Medulla oblongata (tissue), 1 donor: ENCODE results near the gene HLA-A.

Source experiments
- DNase-seq: peaks from one replicate; pipeline ENCODE4 v3.0.0-alpha.2; 2015; ENCODE audit errors: extremely low spot score

Gene HLA-A

DNA sequence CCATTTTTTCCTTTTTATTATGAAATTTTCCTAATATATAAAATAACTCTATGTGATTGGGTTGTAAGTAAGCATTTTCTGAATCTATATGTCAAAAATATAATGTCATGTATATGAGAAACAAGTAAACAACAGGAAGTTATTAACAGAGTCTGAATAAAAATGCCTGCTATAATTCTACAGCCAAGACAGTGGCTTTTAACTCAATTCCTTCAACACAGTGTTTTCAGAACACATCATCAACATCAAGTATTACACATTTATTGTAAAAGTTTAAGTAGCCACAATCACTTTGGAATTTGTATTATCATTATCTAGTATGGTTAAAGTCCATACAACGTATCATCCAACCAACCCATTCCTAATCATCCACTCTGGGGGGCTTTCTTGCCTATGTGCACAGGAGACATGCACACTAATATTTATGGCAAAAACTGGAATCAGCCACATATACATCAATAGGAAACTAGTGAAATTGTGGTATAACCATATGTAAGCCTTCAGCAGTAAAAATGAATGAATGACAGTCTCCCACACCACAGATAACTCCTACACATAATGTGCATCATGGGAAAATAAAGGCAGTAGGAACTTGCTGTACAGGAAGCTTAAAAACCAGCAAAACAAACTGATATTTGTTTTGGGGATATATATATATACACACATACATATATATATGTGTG, 6.9 kb upstream of the HLA-A start:
- DNase-seq, result no peak

DNA sequence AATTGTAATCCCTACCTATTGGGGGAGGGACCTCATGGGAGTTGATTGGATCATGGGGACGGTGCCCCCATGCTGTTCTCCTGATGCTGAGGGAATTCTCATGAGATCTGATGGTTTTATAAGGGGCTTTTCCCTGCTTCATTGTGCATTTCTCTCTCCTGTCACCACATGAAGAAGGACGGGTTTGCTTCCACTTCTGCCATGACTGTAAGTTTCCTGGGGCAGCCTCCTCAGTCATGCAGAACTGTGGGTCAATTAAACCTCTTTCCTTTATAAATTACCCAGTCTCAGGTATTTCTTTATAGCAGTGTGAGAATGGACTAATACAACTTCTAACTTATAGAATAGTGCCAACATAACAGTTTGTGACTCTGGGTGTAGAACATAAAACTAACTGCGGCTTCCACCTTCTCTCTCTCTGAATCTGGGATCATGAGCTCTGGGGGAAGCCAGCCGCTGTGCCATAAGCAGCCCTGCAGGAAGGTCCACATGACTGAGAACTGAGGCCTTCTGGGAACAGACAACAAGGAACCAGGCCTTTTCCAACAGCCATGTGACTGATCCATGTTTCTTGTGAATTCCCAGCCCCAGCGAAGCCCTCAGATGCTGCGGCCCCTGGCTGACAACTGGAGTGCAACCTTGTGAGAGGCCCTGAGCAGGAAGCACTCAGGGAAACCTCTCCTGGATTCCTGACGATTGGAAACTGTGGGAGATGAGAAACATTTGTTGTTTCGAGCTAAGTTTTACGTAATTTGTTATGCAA, 3.4 kb upstream of the HLA-A start:
- DNase-seq, result no peak

DNA sequence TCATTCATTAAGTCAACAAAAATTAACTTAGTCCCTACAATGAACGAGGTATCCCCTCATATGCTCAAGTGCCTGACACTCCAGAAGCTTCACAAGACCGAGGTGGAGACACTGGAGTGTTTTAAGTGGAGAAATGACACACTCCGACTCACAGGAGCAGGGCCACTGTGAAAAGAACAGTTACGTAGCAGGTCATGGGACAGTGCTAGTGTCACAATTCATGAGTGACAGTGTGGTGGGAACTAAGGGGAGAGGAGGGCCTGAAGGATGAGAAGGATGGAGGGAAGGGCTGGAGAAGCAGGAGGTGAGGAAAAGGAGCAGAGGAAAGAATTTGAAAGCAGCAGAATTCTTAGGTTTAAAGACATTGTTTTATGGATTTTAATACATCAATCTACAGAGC, 1.3 kb upstream of the HLA-A start:
- DNase-seq, result peak; percentile 70

DNA sequence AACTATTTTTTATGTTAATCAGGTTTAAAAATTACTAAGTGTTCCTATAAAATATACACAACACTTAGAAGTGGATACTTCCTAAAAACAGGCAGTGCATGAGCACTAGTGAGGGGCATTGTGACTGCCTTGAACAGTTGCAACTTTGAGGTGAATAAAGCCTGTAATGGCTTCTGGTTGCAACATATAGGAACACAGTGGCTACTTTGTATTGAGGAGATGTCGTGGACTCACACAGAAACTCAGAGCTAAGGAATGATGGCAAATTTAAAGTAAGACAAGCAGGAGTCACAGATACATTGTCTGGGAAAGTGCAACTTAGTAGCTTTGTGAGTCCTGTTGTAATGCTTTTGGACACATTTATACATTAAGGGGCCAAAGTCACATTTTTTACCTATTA, 861 bp upstream of the HLA-A start:
- DNase-seq, result no peak

DNA sequence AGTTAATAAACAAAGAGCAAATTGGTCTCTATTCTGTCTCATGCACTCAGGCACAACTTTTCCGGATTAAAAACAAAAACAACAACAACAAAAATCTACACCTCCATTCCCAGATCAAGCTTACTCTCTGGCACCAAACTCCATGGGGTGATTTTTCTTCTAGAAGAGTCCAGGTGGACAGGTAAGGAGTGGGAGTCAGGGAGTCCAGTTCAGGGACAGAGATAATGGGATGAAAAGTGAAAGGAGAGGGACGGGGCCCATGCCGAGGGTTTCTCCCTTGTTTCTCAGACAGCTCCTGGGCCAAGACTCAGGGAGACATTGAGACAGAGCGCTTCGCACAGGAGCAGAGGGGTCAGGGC, 437 bp upstream of the HLA-A start:
- peak; percentile 63 for DNase-seq

DNA sequence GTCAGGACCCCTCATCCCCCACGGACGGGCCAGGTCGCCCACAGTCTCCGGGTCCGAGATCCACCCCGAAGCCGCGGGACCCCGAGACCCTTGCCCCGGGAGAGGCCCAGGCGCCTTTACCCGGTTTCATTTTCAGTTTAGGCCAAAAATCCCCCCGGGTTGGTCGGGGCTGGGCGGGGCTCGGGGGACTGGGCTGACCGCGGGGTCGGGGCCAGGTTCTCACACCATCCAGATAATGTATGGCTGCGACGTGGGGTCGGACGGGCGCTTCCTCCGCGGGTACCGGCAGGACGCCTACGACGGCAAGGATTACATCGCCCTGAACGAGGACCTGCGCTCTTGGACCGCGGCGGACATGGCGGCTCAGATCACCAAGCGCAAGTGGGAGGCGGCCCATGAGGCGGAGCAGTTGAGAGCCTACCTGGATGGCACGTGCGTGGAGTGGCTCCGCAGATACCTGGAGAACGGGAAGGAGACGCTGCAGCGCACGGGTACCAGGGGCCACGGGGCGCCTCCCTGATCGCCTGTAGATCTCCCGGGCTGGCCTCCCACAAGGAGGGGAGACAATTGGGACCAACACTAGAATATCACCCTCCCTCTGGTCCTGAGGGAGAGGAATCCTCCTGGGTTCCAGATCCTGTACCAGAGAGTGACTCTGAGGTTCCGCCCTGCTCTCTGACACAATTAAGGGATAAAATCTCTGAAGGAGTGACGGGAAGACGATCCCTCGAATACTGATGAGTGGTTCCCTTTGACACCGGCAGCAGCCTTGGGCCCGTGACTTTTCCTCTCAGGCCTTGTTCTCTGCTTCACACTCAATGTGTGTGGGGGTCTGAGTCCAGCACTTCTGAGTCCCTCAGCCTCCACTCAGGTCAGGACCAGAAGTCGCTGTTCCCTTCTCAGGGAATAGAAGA, 978 bp downstream of the HLA-A start:
- DNase-seq, result no peak

DNA sequence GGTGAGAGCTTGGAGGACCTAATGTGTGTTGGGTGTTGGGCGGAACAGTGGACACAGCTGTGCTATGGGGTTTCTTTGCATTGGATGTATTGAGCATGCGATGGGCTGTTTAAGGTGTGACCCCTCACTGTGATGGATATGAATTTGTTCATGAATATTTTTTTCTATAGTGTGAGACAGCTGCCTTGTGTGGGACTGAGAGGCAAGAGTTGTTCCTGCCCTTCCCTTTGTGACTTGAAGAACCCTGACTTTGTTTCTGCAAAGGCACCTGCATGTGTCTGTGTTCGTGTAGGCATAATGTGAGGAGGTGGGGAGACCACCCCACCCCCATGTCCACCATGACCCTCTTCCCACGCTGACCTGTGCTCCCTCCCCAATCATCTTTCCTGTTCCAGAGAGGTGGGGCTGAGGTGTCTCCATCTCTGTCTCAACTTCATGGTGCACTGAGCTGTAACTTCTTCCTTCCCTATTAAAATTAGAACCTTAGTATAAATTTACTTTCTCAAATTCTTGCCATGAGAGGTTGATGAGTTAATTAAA, 3.0 kb downstream of the HLA-A start:
- no peak for DNase-seq

DNA sequence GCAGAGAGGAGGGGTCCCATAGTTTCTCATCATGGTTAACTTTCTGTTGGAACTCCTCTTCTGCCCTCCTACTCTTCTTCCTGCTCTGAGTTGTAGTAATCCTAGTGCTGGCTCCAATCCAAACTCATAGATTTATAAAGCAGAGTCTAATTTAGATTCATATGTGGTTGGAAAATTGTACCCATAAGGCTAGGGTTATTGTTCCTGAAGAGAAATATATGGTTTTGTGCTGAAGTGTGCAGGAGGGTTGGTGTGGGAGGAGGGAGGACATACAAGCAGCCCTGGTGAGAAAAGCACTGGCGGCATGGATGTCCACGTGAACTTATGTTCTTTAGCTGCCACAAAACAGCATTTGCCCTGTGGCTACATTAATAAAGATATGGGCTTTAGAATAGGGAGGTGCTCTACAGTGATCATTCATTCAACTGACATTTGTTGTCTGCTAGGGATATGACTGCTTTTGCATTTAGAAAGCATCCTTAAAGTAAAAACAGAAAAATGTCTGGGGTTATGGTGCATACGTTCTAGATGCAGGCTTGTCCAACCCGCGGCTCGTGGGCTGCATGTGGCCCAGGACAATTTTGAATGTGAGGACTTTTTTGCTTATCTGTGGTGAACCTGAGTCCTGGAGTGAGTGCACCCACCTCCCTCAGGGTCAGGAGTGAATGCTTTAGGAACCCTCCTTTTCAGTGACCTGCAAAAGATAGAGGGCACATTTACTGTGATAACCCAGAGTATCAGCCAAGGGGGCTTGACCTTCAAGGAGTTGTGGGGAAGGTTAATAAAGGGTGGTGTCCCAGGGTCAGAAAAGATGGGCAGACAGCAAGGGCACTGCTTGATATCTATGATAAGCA, 4.1 kb downstream of the HLA-A start:
- DNase-seq, result no peak

DNA sequence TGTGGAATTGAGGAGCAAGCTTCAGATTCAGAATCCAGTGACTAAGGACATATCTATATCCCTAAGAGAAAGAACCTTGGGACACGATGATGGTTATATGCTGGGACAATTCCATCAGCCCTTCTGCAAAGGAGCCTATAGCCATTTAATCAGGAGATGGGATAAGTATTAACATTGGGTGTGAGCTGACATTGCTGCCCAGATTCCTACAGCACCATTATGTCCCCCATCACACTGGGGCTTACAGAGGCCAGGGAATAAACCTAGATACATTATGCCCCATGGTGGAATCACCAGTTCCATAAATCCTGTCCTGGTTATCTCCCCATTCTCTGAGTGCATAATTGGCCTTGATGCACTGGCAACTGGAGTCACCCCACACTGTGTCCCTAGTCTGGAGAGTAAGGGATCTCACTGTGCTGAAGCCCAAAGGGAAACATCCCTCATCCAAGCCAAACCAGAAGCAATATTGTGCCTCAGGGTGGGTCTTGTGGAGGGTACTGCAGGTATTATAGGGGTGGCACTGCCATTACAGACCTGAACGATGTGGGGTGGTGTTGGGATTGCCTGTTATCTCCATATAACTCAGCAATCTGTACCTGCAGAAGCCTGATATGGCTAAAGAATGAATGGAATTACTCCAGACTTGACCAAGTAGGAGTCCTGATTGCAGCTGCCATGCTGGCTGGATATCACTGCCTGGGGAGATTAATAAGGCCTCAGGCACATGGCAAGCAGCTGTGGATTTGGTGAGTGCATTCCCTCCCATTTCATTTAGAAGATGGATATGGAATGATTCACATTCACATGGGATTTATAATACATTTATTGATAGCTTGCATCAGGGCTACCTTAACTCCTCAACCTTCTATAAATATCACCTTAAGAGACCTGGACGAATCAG, 5.0 kb downstream of the HLA-A start:
- no peak for DNase-seq

DNA sequence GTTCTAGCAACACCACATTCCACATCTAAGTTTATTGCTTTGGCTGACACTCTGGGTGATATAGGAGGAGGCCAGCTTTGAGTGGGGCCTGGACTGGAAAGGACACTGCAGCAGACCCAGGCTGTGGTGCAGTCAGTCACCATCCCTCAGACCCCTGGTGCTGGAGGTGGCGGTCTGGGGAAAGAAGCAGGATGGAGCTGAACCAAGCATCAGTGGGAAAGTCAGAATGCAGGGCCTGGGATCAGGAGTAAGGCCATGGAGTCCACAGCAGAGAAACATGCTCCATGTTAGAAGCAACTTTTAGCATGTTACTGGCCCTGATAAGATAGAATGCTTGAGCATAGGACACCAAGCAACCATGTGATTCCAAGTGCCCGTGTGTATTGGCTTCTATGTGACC, 5.9 kb downstream of the HLA-A start:
- no peak for DNase-seq

DNA sequence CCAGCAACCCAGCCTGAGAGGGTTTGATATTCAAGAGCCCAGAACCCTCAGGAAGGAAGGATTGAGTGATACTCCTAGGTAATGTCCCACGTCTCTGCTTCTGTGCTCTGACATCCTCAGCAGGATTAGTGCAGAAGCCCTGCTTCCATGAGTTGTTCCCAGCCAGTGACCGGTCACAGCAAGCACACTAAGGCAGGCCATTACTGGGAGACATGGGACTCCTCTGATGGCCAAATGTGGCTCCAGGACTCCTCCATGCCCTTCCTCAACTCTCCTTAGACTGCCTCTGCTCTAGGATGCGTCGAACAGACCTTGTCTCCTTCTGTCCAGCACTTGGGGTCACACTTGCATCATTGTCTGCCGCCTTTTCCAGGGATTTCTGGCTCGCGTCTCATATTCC, 7.6 kb downstream of the HLA-A start:
- no peak for DNase-seq

DNA sequence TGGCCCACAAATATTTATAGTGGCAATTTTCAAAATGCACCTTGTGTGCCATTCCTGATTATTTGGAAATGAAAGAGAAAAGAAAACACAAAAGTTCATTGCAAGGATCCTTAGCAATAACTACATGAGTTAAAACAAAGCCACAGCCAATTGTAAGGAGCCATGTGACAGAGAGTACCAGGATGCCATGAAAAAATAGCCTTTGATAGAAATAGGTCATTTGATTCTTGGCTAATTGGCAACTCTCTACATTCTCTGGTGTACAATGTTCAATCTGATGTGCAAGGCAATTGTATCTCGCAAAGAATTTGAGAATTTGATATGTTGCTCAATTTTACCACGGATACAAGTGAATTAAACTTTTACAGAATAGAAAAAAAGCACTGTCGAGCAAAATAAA, 9.6 kb downstream of the HLA-A start:
- no peak for DNase-seq

DNA sequence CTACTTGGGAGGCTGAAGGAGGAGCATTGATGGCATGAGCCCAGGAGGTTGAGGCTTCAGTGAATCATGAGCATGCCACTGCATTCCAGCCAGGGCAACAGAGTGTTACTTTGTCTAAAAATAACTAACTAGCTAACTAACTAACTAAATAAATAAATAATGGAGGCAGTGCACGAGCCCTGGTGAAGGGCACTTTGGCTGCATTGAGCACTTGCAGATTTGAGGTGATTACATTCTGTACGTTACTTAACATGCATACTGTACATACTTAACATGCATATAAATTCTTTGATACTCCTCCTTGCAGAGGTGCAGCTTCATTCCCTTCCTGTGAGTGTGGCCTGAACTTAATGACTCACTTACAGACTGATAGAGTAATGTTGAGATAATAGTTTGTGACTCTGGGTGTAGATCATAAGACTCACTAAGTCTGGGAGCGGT, 10.7 kb downstream of the HLA-A start:
- no peak for DNase-seq

DNA sequence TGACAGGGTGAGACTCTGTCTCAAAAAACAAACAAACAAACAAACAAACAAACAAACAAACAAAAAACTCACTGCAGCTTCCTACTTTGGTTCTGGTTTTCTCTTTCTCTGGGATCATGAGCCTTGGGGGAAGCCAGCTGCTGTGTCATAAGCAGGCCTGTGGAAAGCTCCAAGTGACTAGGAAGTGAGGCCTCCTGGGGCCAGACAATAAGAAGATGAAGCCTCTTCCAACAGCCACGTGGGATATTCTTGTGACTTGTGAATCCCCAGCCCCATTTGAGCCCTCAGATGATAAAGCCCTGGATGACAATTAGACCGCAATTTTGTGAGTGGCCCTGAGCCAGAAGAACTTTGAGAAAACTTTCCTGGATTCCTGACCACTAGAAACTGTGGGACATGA, 11.4 kb downstream of the HLA-A start:
- DNase-seq, result no peak

DNA sequence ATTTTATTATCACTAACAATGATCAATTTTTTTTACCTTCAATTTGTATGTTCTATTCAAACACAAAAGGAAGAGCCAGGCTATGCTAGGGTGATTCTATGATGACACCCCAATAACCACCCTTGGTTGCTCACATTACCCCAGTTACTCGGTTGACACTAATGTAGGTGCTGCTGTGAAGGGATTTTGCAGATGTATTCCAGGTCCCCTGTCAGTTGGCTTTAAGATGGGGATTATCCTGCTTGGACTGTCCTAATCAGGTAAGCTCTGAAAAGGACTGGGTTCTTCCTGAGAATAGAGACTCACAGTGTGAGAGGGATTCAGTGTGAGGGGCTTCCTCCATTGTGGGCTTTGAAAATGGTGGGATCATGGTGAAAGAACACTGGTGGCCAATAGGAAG, 11.9 kb downstream of the HLA-A start:
- no peak for DNase-seq

DNA sequence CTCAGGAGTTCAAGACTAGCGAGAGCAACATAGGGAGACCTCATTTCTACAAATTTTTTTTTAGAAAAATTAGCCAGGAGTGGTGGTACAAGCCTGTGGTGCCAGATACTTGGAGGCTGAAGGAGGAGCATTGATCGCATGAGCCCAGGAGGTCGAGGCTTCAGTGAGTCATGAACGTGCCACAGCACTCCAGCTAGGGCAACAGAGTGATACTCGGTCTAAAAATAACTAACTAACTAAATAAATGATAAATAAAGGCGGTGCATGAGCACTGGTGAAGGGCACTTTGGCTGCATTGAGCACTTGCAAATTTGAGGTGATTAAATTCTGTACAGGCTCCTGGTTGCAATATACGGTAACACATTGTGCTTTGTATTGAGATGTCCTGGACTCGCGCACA, 13.5 kb downstream of the HLA-A start:
- DNase-seq, result no peak

DNA sequence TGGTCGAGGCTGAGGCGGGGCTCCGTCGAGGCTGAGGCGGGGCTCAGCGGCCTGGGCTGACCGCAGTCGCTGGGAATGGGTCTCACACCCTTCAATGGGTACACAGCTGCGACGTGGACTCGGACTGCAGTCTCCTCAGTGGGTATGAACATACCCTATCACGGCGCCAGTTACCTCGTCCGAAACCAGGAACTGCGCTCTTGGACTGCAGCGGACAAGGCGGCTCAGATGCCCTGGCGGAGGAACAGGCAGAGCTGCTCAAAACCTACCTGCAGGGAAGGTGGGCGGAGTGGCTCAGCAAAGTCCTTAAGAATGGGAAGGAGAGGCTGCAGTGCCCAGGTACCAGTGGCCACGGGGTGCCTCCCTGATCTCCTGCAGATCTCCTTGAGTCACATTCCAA, 14.2 kb downstream of the HLA-A start:
- DNase-seq, result no peak

DNA sequence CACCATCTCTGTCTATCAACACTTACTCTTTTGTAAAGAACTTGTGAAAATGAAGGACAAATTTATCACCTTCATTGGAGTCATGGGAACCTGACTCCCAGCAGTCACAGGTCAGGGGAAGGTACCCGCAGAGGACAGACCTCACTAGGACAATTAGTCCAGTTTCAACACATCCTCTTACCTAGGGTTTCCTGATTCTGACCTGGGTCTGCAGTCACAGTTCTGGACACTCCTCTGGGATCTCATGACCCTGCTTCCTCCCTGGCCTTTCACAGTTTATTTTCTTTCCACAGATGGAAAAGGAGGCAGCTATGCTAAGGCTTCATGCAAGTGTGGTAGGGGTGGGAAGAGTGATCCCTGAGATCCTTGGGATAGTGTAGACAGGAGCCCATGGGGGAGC, 15.7 kb downstream of the HLA-A start:
- no peak for DNase-seq

DNA sequence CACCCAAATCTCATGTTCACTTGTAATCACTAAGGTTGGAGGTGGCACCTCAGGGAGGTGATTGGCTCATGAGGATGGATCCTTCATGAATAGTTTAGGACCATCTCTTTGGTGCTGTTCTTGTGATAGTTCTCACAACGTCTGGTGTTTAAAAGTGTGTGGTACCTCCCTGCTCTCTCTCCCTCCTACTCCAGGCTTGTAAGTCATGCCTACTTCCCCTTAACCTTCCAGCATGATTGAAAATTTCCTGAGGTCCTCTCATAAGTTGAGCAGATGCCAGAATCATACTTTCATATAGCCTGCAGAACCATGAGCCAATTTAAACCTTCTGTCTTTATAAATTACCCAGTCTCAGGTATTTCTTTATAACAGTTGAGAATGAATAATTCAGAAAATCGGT, 16.6 kb downstream of the HLA-A start:
- DNase-seq, result no peak

DNA sequence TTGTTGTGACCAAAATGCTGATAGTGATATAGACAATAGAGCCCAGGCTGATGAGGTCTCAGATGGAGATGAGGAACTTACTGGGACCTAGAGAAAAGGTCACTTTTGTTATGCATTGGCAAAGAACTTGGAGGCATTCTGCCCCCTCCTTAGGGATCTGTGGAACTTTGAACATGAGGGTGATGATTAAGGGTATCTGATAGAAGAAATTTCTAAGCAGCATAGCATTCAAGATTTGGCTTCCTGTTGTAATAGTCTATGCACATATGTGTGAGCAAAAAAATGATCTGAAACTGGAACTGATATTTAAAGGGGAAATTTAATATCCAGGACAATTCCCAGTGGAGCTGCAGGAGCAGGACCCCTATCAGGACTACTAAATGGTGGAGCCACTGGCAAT, 17.1 kb downstream of the HLA-A start:
- DNase-seq, result no peak
